ENCODE measurements around the gene PIK3C2A.
A peak's percentile ranks its signal among the peaks of the same experiment; 100 is the strongest.
"Not testable (repeated sequence)": the region's sequence is repeated elsewhere in the genome, so short reads cannot be mapped to it uniquely, and the experiment has no call there.

PIK3C2A gene, protein sequence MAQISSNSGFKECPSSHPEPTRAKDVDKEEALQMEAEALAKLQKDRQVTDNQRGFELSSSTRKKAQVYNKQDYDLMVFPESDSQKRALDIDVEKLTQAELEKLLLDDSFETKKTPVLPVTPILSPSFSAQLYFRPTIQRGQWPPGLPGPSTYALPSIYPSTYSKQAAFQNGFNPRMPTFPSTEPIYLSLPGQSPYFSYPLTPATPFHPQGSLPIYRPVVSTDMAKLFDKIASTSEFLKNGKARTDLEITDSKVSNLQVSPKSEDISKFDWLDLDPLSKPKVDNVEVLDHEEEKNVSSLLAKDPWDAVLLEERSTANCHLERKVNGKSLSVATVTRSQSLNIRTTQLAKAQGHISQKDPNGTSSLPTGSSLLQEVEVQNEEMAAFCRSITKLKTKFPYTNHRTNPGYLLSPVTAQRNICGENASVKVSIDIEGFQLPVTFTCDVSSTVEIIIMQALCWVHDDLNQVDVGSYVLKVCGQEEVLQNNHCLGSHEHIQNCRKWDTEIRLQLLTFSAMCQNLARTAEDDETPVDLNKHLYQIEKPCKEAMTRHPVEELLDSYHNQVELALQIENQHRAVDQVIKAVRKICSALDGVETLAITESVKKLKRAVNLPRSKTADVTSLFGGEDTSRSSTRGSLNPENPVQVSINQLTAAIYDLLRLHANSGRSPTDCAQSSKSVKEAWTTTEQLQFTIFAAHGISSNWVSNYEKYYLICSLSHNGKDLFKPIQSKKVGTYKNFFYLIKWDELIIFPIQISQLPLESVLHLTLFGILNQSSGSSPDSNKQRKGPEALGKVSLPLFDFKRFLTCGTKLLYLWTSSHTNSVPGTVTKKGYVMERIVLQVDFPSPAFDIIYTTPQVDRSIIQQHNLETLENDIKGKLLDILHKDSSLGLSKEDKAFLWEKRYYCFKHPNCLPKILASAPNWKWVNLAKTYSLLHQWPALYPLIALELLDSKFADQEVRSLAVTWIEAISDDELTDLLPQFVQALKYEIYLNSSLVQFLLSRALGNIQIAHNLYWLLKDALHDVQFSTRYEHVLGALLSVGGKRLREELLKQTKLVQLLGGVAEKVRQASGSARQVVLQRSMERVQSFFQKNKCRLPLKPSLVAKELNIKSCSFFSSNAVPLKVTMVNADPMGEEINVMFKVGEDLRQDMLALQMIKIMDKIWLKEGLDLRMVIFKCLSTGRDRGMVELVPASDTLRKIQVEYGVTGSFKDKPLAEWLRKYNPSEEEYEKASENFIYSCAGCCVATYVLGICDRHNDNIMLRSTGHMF (N-terminal part only)

DNA sequence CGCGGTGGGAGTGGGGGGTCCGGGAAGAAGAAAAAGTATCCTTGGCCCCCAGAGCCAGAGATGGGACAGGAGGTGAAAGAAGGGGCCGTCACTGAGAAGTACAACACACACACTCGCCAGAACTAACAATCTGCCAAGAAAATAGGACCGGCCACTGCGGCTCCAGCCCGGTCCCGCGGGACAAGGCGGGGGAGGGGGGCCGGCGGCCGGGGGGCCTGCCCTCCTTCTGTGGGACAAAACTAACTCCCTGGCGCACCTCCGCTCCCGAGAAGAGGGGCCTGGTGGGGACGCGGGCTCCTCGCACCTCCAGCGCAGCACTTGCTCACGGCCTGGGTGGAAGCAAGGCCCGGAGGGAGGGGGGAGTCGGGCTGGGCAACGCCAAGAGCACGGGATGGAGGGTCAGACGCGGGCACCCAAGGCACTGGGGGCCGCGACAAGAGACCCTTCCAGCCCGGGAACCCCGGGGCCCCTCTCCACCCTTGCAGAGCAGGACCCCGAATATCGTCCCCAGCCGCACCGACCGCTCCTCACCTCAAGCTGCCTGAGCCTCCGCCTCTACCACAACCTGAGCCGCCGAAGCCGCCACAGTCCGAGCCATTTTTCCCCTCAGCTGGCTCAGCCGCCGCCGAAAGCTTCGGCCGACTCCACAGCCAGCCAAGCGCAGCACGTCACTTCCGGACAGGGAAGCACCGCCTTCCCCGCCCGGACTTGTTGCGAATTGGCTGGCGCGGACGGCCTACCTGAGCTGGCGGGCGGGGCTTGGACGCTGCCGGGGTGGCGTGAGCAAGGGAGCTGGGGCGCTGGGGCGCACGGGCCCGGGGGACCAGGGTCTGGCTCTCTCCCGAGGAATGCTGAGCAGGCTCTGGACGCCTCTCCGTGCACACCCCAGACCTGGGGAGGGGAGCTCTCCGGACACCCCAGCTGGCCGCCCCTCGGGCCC lies at the start of gene PIK3C2A:
PIK3C2A (minus strand) TSS at position 670 of the 940 bp plus-strand sequence. CDS start 38,245 bp downstream, outside the sequence.
- peak; percentile 91 to 99 for DNase-seq

DNA sequence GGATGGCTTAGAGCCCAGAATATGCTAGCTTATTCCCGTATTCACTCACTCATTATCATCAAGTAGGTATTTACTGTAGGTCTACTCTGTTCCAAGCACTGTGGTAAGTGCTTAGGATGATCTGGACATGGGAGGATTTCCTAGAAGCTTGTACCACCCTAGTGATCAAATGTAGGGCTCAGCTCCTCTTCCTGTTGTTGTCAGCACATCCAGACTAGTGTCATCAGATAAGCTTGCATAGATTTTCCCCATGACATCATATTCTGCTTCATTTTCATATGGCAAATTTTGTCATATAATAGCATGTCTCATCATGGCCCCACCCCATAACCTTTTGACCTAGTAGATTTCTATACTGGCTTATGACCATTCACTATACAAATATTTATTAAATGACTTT lies 49.4 kb upstream of the PIK3C2A start:
- no peak for DNase-seq

GRCh38 chr11:17256512-17256911 lies 48.7 kb upstream of the PIK3C2A start:
- DNase-seq: no peak

DNA sequence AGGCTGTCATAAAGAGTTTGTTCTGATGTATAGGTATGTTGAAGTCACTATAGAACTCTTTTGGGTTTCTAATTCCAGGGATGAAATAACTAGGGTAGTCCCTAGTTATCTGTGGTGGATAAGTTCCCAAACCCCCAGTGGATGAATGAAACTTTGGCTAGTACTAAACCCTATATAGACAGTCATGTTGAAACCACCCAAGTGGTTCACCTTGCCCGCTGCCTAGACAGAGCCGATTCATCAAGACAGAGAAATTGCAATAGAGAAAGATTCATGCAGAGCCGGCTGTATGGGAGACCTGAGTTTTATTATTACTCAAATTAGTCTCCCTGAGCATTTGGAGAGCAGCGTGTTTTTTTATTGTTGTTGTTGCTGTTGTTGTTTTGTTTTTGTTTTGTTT lies 44.9 kb upstream of the PIK3C2A start:
- no peak for DNase-seq

DNA sequence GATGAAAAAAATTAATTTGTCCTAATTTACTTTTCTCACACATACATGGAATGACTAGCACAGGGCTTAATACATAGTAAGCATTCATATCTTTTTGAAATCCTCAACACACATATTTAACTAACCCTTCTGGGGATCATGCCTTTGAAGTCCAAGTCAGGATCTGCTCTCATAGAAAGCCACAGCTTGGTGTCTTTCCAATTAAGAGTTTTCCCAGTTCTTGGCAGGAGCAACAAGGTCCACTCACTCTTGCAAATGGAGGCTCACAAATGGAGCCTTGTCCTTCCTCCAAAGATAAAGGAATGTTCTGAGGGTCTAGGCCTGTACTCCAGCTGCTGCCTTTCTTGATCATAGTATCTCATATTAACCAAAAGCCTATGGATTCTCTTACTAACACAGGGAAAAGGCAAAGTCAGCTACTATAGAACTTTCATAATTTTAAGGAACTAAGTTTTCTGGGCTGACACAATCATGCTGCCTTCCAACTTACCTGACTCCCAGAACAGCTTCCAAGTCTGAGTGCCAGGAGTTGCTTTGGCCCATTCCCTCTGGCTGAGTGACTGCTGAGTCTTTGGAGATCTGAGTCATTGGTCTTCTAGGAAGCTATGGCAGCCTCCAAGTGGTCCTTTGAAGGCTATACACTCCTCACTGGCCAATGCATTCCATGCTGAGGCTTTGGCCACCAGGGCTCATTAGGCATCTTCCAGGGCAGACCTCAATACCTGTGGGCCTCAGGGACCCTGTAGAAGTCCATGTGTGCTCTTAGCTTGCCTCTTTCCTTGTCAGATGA lies 43.0 kb upstream of the PIK3C2A start:
- no peak for DNase-seq

GRCh38 chr11:17244046-17244445 lies 36.3 kb upstream of the PIK3C2A start:
- no peak for DNase-seq

DNA sequence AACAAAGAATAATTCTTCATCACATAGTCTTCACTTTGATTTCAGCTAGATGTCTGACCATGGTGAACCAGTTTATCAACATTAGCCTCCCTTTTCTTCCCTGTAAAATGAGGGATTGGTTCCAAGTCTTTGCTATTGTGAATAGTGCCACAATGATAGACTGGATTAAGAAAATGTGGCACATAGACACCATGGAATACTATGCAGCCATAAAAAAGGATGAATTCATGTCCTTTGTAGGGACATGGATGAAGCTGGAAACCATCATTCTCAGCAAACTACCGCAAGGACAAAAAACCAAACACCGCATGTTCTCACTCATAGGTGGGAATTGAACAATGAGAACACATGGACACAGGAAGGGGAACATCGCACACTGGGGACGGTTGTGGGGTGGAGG lies 35.2 kb upstream of the PIK3C2A start:
- not testable (repeated sequence) for DNase-seq

- DNase-seq: no peak
Observed at GRCh38 chr11:17240780-17241179, 33.0 kb upstream of the PIK3C2A start.

DNA sequence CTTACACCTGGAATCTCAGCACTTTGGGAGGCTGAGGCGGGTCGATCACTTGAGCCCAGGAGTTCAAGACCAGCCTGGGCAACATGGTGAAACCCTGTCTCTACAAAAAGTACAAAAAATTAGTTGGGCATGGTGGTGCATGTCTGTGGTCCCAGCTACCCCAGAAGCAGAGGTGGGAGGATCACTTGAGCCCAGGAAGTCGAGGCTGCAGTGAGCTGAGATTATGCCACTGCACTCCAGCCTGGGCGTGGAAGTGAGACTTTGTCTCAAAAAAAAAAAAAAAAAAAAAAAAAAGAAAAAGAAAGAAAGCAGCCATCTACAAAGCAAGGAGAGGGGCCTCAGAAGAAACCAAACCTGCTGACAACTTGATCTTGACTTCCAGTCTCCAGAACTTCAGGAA lies 32.1 kb upstream of the PIK3C2A start:
- not testable (repeated sequence) for DNase-seq

GRCh38 chr11:17238377-17238776 lies 30.6 kb upstream of the PIK3C2A start:
- peak in 1 of 2 experiments; percentile 12 for DNase-seq

DNA sequence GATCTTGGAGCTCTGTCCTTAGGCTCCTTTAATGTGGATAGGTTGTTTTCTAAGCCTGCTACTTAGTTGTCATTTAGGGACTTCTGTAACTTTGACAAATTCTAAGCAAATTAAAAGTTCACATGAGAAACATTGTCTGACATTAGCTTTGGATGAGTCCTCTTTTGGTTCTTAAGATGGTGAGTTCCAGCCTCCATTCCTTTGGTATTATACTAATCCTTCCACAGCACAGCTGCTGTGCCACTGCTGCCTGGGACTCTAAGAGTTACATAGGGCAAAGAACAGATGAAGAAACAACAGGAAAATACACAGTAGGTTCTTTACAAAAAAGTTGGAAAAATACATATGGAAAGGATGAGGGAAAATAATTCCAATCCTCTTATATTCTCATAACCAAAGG lies 25.3 kb upstream of the PIK3C2A start:
- no peak for DNase-seq

- no peak for DNase-seq
Observed at GRCh38 chr11:17230867-17231851, 23.4 kb upstream of the PIK3C2A start.

DNA sequence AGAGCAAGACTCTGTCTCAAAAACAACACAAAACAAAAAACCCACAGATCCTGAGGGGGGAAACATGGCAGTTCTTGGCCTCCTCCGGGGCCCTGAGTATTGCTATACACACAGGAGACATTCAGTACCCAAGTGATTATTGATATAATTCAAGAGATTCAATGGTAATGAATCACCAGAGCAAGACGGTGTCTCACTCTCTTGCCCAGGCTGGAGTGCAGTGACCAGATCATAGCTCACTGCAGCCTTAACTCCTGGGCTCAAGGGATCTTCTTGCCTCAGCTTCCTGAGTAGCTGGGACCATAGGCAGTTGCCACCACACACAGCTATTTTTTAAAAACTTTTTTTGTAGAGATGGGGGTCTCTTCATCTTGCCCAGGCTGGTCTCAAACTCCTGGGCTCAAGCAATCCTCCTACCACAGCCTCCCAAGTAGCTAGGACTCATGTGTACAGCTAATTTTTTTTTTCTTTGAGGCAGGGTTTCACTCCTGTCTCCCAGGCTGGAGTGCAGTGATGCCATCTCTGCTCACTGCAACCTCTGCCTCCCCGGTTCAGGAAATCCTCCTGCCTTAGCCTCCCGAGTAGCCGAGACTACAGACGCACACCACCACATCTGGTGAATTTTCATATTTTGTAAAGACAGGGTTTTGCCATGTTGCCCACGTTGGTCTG lies 21.8 kb upstream of the PIK3C2A start:
- DNase-seq: no peak

- not testable (repeated sequence) for DNase-seq
Observed at GRCh38 chr11:17228186-17228925, 20.6 kb upstream of the PIK3C2A start.

DNA sequence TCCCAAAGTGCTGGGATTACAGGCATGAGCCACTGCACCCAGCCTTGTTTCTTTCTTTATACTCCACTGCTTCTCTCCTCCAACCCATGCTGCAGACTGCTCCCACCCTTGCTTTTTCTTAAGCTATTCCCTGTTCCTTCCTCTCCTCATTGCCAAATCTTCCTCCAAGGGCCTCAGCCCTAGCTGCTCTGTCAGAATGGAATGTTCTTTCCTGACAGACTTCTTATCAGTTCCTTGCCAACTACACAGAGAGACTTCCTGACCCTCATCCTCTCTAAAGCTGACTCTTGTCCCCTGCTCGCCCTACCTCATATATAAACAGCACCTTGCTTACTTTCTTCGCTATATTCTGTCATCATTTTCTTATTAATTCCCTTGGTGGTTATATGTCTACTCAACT lies 16.9 kb upstream of the PIK3C2A start:
- DNase-seq: no peak

- no peak for DNase-seq
Observed at GRCh38 chr11:17221968-17222367, 14.2 kb upstream of the PIK3C2A start.

GRCh38 chr11:17219016-17219415 lies 11.2 kb upstream of the PIK3C2A start:
- DNase-seq: no peak

GRCh38 chr11:17218403-17218802 lies 10.6 kb upstream of the PIK3C2A start:
- no peak for DNase-seq
